ENCODE measurements around the gene ITPR1.
"Not testable (repeated sequence)": the region's sequence is repeated elsewhere in the genome, so short reads cannot be mapped to it uniquely, and the experiment has no call there.

- not testable (repeated sequence) for TF ChIP-seq CTCF (IDR thresholded peaks at IDR 0.05; ENCODE audit: insufficient read depth, low read length); GABPA (IDR thresholded peaks at IDR 0.05; ENCODE audit: low read depth); POLR2AphosphoS5 (IDR thresholded peaks at IDR 0.05; ENCODE audit: low read depth)
Measured at GRCh38 chr3:4590849-4591248, 97.7 kb downstream of the ITPR1 start.

Data from HL-60 (cell line).